Loucy (cell line): ENCODE measurements around the gene DISC1.

ENCODE experiments used
- H2AFZ ChIP-seq: fragments of 200-600 bp; sonication (generic); 2 replicates; pipeline ENCODE4 v1.6.0; 2016; ENCODE audit warnings: antibody characterized with exemption, mild to moderate bottlenecking, low read length, moderate library complexity
- H3F3A ChIP-seq: fragments of 200-600 bp; 2 replicates; pipeline ENCODE4 v1.6.0; 2016; ENCODE audit warnings: antibody characterized with exemption, low read depth, mild to moderate bottlenecking
- H3K27me3 ChIP-seq: fragments of 200-600 bp; sonication (generic); 2 replicates; pipeline ENCODE4 v1.6.1; 2014; ENCODE audit warnings: low read length, mild to moderate bottlenecking; ENCODE audit not compliant: insufficient read depth, poor library complexity, severe bottlenecking
- H3K36me3 ChIP-seq: fragments of 200-600 bp; sonication (generic); 2 replicates; pipeline ENCODE4 v1.6.1; 2016; ENCODE audit warnings: low read length; ENCODE audit not compliant: insufficient read depth
- H3K4me1 ChIP-seq: fragments of 200-600 bp; sonication (generic); 2 replicates; pipeline ENCODE4 v1.5.1; 2014; ENCODE audit warnings: low read length, mild to moderate bottlenecking; ENCODE audit not compliant: insufficient read depth, poor library complexity, severe bottlenecking
- H3K4me2 ChIP-seq: fragments of 200-600 bp; sonication (generic); 2 replicates; pipeline ENCODE4 v1.6.0; 2014; ENCODE audit warnings: antibody characterized with exemption, low read length, low read depth, mild to moderate bottlenecking; ENCODE audit not compliant: poor library complexity, severe bottlenecking
- H3K4me3 ChIP-seq: fragments of 200-600 bp; sonication (generic); 2 replicates; pipeline ENCODE4 v1.5.1; 2014; ENCODE audit warnings: low read length, mild to moderate bottlenecking, mixed read lengths; ENCODE audit not compliant: poor library complexity, severe bottlenecking
- H3K79me2 ChIP-seq: fragments of 200-600 bp; sonication (generic); 2 replicates; pipeline ENCODE4 v1.6.1; 2014; ENCODE audit warnings: low read length; ENCODE audit not compliant: insufficient read depth
- H3K9ac ChIP-seq: fragments of 200-600 bp; sonication (generic); 2 replicates; pipeline ENCODE4 v1.6.0; 2014; ENCODE audit warnings: mild to moderate bottlenecking, low read depth, low read length, moderate library complexity; ENCODE audit not compliant: poor library complexity, severe bottlenecking
- H3K9me2 ChIP-seq: fragments of 200-600 bp; sonication (generic); replicated peaks from 2 replicates; pipeline ENCODE4 v1.6.1; 2016; ENCODE audit warnings: low read depth, low read length, mixed read lengths
- H3K9me3 ChIP-seq: fragments of 200-600 bp; sonication (generic); 2 replicates; pipeline ENCODE4 v1.6.1; 2014; ENCODE audit warnings: mild to moderate bottlenecking, antibody characterized with exemption, low read length, low read depth; ENCODE audit not compliant: insufficient read depth
- H4K20me1 ChIP-seq: fragments of 200-600 bp; sonication (generic); 2 replicates; pipeline ENCODE4 v1.6.0; 2014; ENCODE audit warnings: antibody characterized with exemption, low read length, mild to moderate bottlenecking; ENCODE audit not compliant: insufficient read depth, poor library complexity, severe bottlenecking
- EZH2phosphoT487 ChIP-seq: fragments of 200-600 bp; IDR thresholded peaks from 2 replicates; pipeline ENCODE4 v1.6.1; 2018; ENCODE audit warnings: antibody characterized with exemption, mild to moderate bottlenecking, moderate library complexity, borderline replicate concordance
- TF ChIP-seq, protein P1 (sequence below): fragments of 200-600 bp; sonication (generic); conservative IDR thresholded peaks from 2 replicates; pipeline ENCODE4 v1.5.1; 2014; ENCODE audit warnings: mild to moderate bottlenecking, antibody characterized with exemption, low read length

DISC1 gene

GRCh38 chr1:231836227-231836893 is 209.8 kb downstream of the DISC1 start:
- Histone ChIP-seq H3K27me3 (no peaks in the 10 kb centered on the region), H3K4me2 (no peak overlapping the region), H3K9me3 (no peaks in the 10 kb centered on the region), H3K9ac (no peak overlapping the region), H3K36me3 (no peaks in the 10 kb centered on the region), H3K79me2 (no peaks in the 10 kb centered on the region), H3K9me2 (no peaks in the 10 kb centered on the region), H2AFZ (no peak overlapping the region), H4K20me1 (no peaks in the 10 kb centered on the region), H3F3A (no peaks in the 10 kb centered on the region), H3K4me1 (no peaks in the 10 kb centered on the region), H3K4me3 (no peak overlapping the region)
- no peak for TF ChIP-seq EZH2phosphoT487
- TF ChIP-seq, protein P1, sequence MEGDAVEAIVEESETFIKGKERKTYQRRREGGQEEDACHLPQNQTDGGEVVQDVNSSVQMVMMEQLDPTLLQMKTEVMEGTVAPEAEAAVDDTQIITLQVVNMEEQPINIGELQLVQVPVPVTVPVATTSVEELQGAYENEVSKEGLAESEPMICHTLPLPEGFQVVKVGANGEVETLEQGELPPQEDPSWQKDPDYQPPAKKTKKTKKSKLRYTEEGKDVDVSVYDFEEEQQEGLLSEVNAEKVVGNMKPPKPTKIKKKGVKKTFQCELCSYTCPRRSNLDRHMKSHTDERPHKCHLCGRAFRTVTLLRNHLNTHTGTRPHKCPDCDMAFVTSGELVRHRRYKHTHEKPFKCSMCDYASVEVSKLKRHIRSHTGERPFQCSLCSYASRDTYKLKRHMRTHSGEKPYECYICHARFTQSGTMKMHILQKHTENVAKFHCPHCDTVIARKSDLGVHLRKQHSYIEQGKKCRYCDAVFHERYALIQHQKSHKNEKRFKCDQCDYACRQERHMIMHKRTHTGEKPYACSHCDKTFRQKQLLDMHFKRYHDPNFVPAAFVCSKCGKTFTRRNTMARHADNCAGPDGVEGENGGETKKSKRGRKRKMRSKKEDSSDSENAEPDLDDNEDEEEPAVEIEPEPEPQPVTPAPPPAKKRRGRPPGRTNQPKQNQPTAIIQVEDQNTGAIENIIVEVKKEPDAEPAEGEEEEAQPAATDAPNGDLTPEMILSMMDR = no peak

- no peak overlapping the region for H3K4me2 ChIP-seq
- H3K9me2 ChIP-seq = no peaks in the 10 kb centered on the region
- H3K27me3 ChIP-seq = no peaks in the 10 kb centered on the region
- no peaks in the 10 kb centered on the region for H3K79me2 ChIP-seq
- no peak for TF ChIP-seq EZH2phosphoT487
- TF ChIP-seq, protein P1 = no peak
- H3K9me3 ChIP-seq = no peaks in the 10 kb centered on the region
- H3F3A ChIP-seq = no peaks in the 10 kb centered on the region
- H2AFZ ChIP-seq = no peak overlapping the region
- H3K36me3 ChIP-seq = no peaks in the 10 kb centered on the region
- H3K9ac ChIP-seq = no peak overlapping the region
- H3K4me3 ChIP-seq = no peak overlapping the region
- no peaks in the 10 kb centered on the region for H3K4me1 ChIP-seq
- no peaks in the 10 kb centered on the region for H4K20me1 ChIP-seq
Measured at GRCh38 chr1:231838521-231838920, 211.9 kb downstream of the DISC1 start.

GRCh38 chr1:231839999-231840398 is 213.4 kb downstream of the DISC1 start:
- Histone ChIP-seq H3K4me1 (no peaks in the 10 kb centered on the region), H3F3A (no peaks in the 10 kb centered on the region), H3K9me3 (no peaks in the 10 kb centered on the region), H3K27me3 (no peaks in the 10 kb centered on the region), H2AFZ (no peak overlapping the region), H3K36me3 (no peaks in the 10 kb centered on the region), H3K4me2 (no peak overlapping the region), H4K20me1 (no peaks in the 10 kb centered on the region), H3K9me2 (no peaks in the 10 kb centered on the region), H3K9ac (no peak overlapping the region), H3K4me3 (no peak overlapping the region), H3K79me2 (no peaks in the 10 kb centered on the region)
- TF ChIP-seq, protein P1 = no peak
- TF ChIP-seq EZH2phosphoT487 = no peak
